AG09319 (cell line): ENCODE measurements around the gene CD93.

ENCODE experiments used
- DNase-seq: peaks from one replicate; pipeline ENCODE4 v3.0.0-alpha.2; 2010; ENCODE audit warnings: low read depth; ENCODE audit errors: extremely low read depth
- TF ChIP-seq, protein P1 (sequence below): IDR thresholded peaks from 2 replicates; pipeline ENCODE4 v1.5.1; 2011; ENCODE audit warnings: low read depth, mild to moderate bottlenecking, inconsistent platforms, low read length, moderate library complexity

CD93 gene

DNA sequence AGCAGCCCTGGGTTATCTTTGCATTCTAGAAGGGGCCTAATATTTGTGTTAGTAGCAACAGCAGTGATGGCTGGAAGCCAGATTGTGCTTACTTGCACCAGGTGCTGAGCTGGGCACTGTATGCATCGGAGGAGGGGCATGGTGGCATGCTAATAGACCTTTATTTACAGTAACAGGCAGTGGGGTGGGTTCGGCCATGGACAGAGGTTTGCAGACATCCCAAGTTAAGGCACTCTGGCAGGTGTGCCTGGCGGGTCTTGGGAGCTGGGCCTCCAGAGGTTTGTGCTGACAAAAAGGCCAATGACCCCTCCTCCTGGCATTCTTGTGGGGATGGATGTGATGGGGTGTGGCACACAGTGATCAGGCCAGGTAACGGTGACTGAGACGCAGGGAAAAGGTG is 39.0 kb upstream of the CD93 start:
- TF ChIP-seq, protein P1, sequence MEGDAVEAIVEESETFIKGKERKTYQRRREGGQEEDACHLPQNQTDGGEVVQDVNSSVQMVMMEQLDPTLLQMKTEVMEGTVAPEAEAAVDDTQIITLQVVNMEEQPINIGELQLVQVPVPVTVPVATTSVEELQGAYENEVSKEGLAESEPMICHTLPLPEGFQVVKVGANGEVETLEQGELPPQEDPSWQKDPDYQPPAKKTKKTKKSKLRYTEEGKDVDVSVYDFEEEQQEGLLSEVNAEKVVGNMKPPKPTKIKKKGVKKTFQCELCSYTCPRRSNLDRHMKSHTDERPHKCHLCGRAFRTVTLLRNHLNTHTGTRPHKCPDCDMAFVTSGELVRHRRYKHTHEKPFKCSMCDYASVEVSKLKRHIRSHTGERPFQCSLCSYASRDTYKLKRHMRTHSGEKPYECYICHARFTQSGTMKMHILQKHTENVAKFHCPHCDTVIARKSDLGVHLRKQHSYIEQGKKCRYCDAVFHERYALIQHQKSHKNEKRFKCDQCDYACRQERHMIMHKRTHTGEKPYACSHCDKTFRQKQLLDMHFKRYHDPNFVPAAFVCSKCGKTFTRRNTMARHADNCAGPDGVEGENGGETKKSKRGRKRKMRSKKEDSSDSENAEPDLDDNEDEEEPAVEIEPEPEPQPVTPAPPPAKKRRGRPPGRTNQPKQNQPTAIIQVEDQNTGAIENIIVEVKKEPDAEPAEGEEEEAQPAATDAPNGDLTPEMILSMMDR = no peak
- no peak for DNase-seq

DNA sequence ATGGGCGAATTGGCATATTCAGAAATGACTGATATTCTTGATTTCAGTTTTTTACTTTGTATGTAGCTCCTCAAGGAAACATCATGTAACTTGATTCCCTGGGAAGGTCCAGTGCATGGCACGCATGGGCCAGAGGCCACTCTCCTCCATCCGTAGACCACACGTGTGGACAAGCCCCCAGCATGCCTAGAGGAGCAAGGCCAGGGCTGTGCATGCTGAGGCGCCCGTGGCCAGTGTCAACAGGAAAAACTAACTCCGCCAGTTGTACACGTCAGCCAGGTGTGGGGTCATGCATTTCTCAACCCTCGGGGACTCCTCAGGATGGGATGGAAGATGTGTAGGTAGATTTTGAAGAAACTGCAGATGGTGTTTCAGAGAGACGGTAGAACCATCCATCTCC is 37.8 kb upstream of the CD93 start:
- no peak for DNase-seq
- TF ChIP-seq, protein P1 = no peak

DNA sequence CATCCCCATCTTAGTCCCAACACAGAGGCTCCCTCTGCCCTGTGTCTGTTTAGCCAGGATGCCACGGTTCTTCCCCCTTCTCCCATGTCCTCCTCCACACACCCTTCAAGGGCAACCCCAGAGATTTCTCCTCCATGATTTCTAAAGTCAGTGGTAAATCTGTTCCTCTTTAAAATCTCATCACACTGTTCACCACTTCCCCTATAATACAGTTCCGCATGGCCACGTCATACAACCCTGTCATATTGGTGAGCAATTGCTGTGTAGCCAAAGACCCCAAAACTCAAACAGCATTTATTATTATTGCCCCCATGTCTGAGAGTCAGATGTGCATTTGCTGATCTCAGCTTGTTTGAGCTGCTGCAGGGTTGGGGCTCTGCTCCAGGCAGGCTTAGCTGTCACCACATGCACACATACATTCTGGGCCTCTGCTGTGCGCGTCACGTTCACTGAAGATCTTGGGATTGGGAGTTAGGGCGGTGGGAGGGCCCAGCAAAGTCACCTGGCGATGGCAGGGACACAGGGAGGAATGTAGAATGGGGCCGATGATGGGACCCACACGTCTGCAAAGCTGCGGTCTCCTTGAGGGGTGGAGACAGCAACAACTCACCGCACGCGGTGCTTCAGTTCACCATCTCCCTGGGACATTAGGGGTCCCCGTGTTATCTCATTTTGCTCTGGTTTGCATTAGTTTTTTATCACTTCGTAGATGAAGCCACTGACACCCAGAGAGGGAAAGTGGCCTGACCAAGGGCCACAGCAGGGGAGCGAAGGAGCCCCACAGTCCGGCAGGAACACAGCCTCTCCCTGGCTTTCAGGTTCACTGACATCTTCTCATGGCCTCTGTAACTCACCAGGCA is 36.9 kb upstream of the CD93 start:
- TF ChIP-seq, protein P1 = no peak

DNA sequence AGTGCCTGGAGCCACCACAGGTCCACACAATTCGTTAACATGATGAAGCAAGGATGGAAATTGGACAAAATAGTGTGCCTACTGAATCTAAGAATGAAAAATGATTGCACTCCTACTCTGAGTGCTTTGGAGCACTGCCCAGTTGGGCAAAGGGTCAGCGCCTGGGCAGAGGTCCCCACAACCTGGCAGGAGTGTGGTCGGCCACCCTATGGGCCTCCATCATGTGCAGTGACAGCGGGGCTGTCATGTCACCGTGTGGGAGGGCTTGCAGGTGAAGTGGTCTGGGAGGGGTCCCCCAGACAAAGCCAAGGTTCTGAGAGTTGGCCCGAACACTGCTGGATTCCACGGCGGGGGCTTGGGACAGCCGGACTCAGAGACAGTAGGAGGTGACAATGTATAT is 36.2 kb upstream of the CD93 start:
- DNase-seq = no peak
- TF ChIP-seq, protein P1 = no peak

More for the DNA sequence above, 36.9 kb upstream of the CD93 start:
- DNase-seq = no peak

DNA sequence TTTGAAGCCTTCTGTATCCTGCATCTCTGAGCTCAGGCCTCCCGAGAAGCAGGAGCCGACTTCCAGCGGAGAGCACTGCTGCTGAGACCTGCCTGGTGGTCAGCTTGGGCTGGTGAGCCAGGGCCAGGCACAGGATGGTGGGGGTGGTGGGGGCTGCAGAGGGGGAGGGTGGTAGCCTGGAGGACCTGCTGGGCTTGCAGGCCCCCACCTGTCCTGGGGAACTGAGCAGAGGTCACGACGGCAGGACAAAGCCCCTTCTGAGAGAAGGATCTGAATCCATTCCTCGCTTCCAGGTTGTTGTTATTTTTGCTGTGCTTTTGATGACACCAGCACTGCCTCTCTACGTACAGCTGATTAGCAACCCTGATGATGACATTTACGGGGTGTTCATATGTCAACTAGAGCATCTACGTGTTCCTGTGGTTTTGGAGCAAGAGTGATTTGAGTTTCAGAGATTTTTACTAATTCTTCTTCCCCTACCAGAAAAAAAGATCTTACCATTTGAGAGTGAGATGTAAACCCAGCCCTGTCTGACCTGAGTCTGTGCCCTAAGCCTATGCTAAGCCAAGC is 35.7 kb upstream of the CD93 start:
- DNase-seq = no peak
- TF ChIP-seq, protein P1 = no peak

DNA sequence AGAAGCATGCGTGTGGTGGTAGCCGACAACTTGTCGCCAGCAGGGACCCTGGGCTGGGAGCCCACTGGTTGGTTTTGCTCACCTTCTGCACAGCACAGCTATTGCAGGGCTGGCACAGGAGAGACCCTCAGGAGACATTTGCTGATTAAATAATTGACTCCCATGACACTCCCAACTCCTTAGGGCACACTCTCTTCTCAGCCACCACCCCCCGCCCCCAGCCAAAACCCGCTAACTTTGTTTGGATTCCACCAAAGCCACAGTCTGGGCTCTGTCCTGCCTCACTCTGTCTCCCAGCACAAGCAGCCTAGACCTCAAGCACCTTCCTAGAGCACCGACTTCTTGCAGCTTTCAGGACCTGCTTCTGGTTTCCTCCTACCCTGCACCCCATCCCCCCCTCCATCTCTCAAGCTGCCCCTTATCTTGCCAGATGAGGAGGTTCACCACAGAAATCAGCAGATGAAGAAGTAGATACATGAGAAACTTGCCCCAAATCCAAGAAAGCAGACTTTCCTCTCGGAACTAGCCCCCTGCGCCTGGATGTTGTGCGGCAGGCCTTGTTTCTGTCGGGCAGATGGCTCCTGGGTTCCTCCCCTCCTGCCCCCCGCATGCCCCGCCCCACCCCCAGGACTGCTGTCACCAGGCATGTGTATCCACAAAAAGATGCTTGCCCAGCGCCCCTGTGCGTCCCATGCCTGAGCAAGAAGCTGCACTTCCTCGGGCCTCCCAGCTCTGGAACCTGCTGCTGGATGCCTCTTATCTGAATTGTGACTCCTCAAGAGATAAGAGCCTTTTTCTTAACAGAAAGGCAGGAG is 35.0 kb upstream of the CD93 start:
- no peak for DNase-seq

More for the DNA sequence above, 35.0 kb upstream of the CD93 start:
- TF ChIP-seq, protein P1 = no peak
